Natural killer cell treated with Interleukin-12 subunit alpha and Interleukin-12 subunit beta and Interleukin-15 and Interleukin-18, amount 100 ng/mL, for 72 hours (primary cell): ENCODE measurements around the gene TMEM236. TPM values are rescaled to one million over a fixed set of nuclear protein-coding genes. Genes with fewer than 3 reads are reported as not detected.
A peak's percentile ranks its signal among the peaks of the same experiment; 100 is the strongest.

Experiments
- ATAC-seq, 2 donors: fragments of 150-1000 bp; cut with Tn5 transposase in 1 of 2; sonication (Bioruptor Pico), chemical (Tn5 transposase) in 1 of 2; 2 replicates each; pipeline ENCODE4 v1.10.0; 2021
- DNase-seq: peaks from one replicate; pipeline ENCODE4 v3.0.0; 2022; ENCODE audit warnings: low spot score
- H3K27ac Mint-ChIP-seq, 2 donors: 1 replicate in 1 of 2; 2 replicates in 1 of 2; pipeline ENCODE4 v1.8.0; 2022; ENCODE audit warnings: mixed read lengths in 2 of 2, mild to moderate bottlenecking in 1 of 2, moderate library complexity in 1 of 2
- H3K27me3 Mint-ChIP-seq, 2 donors: 1 replicate in 1 of 2; 2 replicates in 1 of 2; pipeline ENCODE4 v1.8.0; 2022; ENCODE audit warnings: mixed read lengths in 2 of 2
- H3K36me3 Mint-ChIP-seq: one replicate; pipeline ENCODE4 v1.8.0; 2022; ENCODE audit warnings: mixed read lengths
- H3K4me1 Mint-ChIP-seq, 2 donors: 1 replicate in 1 of 2; 2 replicates in 1 of 2; pipeline ENCODE4 v1.8.0; 2022; ENCODE audit warnings: low read depth in 2 of 2, mixed read lengths in 2 of 2, mild to moderate bottlenecking in 1 of 2
- H3K4me3 Mint-ChIP-seq: one replicate; pipeline ENCODE4 v1.8.0; 2022; ENCODE audit warnings: mixed read lengths
- H3K9me3 Mint-ChIP-seq: 2 replicates; pipeline ENCODE4 v1.8.0; 2022; ENCODE audit warnings: mixed read lengths
- total RNA-seq, 2 donors: library from RNA; stranded (reverse); gene quantifications; one replicate each; pipeline ENCODE4 v1.2.3, GENCODE V29; 2022

The TMEM236 gene
- total RNA-seq, 2 donors from 2014 or later = 0.10 to 0.11 TPM

DNA sequence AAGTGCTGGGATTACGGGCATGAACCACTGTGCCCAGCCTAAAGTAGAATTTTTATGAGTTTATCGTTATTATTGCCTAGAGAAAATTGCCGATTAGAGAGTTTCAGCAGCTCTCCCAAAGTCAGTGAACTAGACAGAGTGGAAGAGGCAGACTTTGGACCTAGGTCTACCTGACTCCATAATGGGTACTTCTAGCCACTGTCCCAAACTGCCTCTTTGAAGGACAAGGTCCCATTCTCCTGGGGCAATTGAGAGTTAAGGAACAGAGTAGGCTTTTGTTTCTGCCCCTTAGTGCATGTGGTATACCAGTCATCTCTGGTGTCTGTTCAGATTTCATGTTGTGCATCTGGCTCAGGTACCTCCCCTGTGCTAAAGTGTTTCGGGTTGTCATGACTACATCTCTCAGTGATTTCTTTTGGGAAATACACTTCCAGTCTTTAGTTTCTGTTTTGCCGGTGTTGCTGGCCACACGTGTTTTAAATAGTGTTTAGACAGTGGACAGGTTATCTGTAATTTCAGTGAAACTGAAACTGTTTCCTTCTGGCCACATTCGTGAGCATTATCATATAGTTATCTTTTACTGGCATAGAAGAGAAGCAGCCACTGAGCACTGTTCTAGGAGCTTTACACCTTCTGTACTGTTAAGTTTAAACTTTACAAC, 4.7 kb downstream of the TMEM236 start:
- no peaks in the 10 kb centered on the region for H3K36me3 Mint-ChIP-seq
- no peak for DNase-seq
- H3K27ac Mint-ChIP-seq = no peak overlapping the region
- no peaks in the 10 kb centered on the region for H3K9me3 Mint-ChIP-seq
- peaks cover 7 to 8% of the 10 kb centered on the region in 2 donors for H3K4me1 Mint-ChIP-seq
- peak; percentile 68 to 74 for ATAC-seq
- peak overlapping the region; percentile 14 for H3K4me3 Mint-ChIP-seq
- H3K27me3 Mint-ChIP-seq = no peaks in the 10 kb centered on the region

DNA sequence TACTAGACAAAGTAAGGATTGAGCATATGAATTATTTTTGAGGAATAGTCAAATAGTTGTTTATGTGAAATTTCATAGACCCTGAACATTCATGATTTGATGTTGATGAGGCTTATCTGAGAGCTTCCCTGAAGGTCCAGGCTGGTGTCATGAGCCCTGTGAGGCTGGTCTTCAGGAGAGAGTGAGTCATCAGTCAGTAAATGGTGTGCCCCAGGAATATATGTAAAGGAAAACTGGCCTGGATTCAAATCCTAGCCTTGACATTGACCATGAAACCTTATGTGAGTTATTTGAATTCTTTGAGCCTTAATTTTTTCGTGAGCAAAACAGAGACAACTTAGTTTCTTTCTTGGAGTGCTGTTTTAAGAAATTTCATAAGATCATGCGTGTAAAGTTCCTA, 6.2 kb downstream of the TMEM236 start:
- DNase-seq (no peak), ATAC-seq (no peak)
- peaks cover 7 to 8% of the 10 kb centered on the region in 2 donors for H3K4me1 Mint-ChIP-seq
- no peaks in the 10 kb centered on the region for H3K9me3 Mint-ChIP-seq
- H3K27me3 Mint-ChIP-seq = peaks cover 0 to 1% of the 10 kb centered on the region in 2 donors
- H3K4me3 Mint-ChIP-seq = no peak overlapping the region
- H3K36me3 Mint-ChIP-seq = no peaks in the 10 kb centered on the region
- no peak overlapping the region for H3K27ac Mint-ChIP-seq

DNA sequence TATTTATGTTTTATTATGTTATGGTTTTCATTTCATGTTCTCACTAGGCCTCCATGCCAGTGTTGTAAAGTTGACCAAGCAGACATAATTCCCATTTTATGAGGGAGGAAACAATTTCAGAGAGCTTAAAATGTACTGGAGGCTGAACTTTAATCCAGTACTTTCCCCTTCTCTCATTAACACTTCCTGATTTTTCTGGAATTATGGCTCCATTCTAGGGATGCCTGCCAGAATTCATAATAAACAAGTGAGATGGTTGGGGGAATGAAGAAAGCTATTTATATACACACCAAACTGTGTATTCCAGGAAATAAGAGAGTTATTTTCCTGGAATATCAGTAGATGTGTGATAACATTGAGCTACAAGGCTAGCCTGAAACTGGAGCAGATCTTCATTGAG, 6.9 kb downstream of the TMEM236 start:
- peaks cover 7 to 8% of the 10 kb centered on the region in 2 donors for H3K4me1 Mint-ChIP-seq
- no peaks in the 10 kb centered on the region for H3K36me3 Mint-ChIP-seq
- no peak overlapping the region for H3K27ac Mint-ChIP-seq
- peaks cover 3 to 8% of the 10 kb centered on the region in 2 donors for H3K27me3 Mint-ChIP-seq
- no peak for ATAC-seq
- H3K9me3 Mint-ChIP-seq = no peaks in the 10 kb centered on the region
- no peak for DNase-seq
- no peak overlapping the region for H3K4me3 Mint-ChIP-seq

DNA sequence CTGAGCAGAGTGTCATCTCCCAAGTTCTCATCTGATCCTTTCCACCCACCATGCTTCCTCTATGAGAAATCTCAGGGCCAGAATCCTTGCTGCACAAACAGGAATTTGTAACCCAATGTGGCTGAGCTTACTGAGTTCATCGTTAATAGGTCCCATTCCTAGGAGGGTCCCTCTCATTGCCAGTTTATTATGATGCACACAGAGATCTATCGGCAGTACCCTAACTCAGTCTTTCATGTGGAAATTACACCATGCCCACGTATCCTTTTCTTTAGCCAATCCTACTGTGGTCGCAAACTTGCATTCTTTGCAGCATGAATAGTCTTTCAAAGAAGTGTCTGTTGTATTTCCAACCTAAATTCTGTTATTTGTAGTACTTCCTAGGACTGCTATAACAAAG, 12.1 kb downstream of the TMEM236 start:
- Mint-ChIP-seq H3K27ac (no peak overlapping the region), H3K36me3 (no peaks in the 10 kb centered on the region), H3K4me3 (no peak overlapping the region), H3K27me3 (peaks cover 16 to 29% of the 10 kb centered on the region in 2 donors), H3K4me1 (no peaks in the 10 kb centered on the region), H3K9me3 (no peaks in the 10 kb centered on the region)
- ATAC-seq (no peak), DNase-seq (no peak)

DNA sequence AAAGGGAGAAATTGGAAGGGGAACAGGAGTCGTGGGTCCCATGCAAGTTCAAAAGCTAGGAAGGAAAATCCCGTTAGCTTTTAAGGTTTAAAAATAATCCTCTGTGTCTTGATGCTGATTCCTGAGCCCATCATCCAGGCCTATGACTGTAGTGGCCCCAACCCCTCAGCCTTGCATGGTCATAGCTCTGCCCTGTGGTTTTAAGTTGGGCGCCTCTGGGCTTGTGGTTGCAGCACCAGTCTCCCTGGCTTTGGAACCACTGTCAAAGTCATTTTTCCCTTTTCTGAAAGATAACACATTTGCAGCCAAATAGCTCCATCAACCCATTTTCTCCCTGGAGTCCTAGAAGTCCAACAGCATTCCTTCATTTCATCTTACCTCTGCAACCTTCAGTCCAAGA, 13.6 kb downstream of the TMEM236 start:
- DNase-seq (no peak), ATAC-seq (no peak)
- Mint-ChIP-seq H3K4me1 (no peaks in the 10 kb centered on the region), H3K9me3 (no peaks in the 10 kb centered on the region), H3K4me3 (no peak overlapping the region), H3K27ac (no peak overlapping the region), H3K27me3 (peaks cover 18 to 32% of the 10 kb centered on the region in 2 donors), H3K36me3 (no peaks in the 10 kb centered on the region)

DNA sequence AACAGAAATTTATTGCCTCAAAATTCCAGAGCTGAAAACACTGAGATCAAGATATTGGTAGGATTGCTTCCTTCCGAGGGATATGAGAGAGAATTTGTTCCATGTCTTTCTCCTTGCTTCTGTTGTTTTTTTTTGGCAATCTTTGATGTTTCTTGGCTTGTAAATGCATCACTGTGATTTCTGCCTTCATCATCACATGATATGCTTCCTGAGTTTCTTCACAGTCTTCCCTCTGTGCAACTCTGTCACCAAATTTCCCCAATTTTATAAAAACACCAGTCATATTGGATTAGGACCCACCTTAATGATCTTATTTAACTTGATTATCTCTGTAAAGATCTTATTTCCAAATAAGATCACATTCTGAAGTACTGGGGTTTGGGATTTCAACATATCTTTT, 14.7 kb downstream of the TMEM236 start:
- Mint-ChIP-seq H3K4me3 (no peak overlapping the region), H3K27me3 (peaks cover 22 to 41% of the 10 kb centered on the region in 2 donors), H3K9me3 (no peaks in the 10 kb centered on the region), H3K4me1 (no peaks in the 10 kb centered on the region), H3K36me3 (no peaks in the 10 kb centered on the region), H3K27ac (no peak overlapping the region)
- DNase-seq = no peak
- ATAC-seq = no peak

DNA sequence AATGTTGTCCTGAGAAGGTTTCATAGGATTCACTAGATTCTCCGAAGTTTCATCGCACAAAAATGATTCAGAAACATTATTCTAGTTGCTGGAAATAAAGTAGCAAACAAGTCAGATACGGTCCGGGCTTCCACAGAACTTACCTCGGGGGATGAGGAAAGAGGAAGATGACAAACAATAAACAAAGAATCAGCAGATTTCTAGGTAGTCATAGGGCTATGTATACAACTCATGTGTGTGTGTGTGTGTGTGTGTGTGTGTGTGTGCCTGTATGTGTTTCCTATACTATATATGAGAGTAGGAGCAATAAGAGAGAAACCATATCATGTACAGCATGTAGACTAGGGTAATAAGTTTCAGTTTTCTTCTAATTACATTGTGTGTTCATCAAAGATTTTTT, 16.5 kb downstream of the TMEM236 start:
- Mint-ChIP-seq H3K4me3 (no peak overlapping the region), H3K4me1 (no peaks in the 10 kb centered on the region), H3K27me3 (peaks cover 20 to 42% of the 10 kb centered on the region in 2 donors), H3K27ac (no peak overlapping the region), H3K36me3 (no peaks in the 10 kb centered on the region), H3K9me3 (no peaks in the 10 kb centered on the region)
- DNase-seq = no peak
- no peak for ATAC-seq

DNA sequence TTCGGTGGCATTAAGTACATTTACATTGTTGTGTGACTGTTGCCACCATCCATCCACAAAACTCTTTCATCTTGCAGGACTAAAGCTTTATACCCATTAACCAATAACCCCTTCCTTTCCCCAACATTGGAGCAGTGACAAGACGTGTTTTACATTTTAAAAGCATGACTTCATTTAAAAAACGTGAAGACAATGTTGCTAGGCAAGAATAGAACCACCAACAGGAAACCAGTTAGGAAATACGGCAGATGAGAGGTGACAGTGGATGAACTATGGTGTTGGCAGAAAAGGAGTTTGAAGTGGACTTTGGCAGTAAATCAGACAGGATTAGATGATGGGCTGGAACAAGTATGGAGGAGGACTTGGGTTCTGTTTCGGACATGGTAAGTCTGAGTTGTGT, 17.0 kb downstream of the TMEM236 start:
- H3K27ac Mint-ChIP-seq = no peak overlapping the region
- H3K9me3 Mint-ChIP-seq = no peaks in the 10 kb centered on the region
- H3K4me3 Mint-ChIP-seq = no peak overlapping the region
- H3K36me3 Mint-ChIP-seq = no peaks in the 10 kb centered on the region
- ATAC-seq (no peak), DNase-seq (no peak)
- H3K4me1 Mint-ChIP-seq = no peaks in the 10 kb centered on the region
- peaks cover 19 to 37% of the 10 kb centered on the region in 2 donors for H3K27me3 Mint-ChIP-seq

DNA sequence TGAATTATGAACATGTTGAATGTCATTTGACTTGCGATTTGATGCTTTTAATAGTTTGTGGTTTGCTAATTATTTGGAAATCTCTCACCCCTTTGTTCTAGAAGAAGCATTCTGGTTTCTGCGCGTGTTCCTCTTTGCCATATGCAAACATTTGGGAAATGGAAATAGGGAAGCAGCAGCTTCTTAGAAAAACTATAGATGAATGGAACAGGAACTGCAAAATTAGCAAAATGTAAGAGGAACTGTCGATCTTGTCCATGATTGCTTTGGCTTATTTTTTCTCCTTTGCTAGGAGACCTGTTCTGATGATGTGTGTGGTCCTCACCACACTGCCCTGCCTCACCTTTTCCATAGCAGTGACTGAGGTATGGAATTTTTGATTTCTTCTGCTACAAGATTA, 19.0 kb downstream of the TMEM236 start:
- ATAC-seq = no peak
- Mint-ChIP-seq H3K36me3 (no peaks in the 10 kb centered on the region), H3K9me3 (no peaks in the 10 kb centered on the region), H3K4me3 (no peak overlapping the region), H3K4me1 (no peaks in the 10 kb centered on the region), H3K27ac (no peak overlapping the region), H3K27me3 (peaks cover 16 to 43% of the 10 kb centered on the region in 2 donors)
- DNase-seq = no peak

DNA sequence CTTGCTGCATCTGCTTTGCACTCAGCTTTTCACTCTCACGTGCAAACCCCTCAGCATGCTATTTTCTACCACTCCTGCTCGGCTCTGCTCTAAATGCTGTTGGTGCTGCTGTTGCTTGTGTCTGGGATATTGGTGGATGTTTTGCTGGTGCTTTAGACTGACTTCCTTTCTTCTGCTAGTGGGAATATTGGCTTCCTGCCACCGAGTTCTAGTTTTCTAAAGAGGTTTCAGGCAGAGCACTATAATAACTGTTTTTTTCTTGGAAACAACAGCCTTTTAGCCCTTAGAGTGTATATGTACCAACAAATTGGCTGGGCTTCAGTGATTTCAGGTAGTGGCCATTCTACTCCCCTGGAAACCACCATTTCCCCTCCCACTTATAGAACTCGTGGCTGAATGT, 27.8 kb downstream of the TMEM236 start:
- peaks cover 0 to 5% of the 10 kb centered on the region in 2 donors for H3K4me1 Mint-ChIP-seq
- peaks cover 3 to 11% of the 10 kb centered on the region in 2 donors for H3K27me3 Mint-ChIP-seq
- H3K27ac Mint-ChIP-seq = no peak overlapping the region
- H3K9me3 Mint-ChIP-seq = no peaks in the 10 kb centered on the region
- no peak overlapping the region for H3K4me3 Mint-ChIP-seq
- no peak for DNase-seq
- H3K36me3 Mint-ChIP-seq = no peaks in the 10 kb centered on the region
- no peak for ATAC-seq

DNA sequence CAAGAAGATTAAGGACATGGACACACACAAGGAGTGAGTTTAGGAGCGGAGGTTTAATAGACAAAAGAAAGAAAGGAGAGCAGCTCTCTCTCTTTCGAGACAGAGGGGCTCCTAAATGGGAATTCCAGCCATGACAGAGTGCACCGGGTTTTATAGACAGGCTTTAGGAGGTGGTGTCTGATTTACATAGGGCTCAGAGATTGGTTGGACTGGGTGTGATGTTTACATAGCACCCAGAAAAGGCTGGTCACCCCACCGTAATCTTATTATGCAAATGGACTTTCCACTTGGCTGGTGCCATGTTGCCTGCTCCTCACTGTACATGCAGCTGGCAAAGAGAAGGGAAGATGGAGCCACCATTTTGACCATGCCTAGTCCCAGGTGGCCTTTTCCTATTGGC, 28.7 kb downstream of the TMEM236 start:
- Mint-ChIP-seq H3K4me3 (no peak overlapping the region), H3K36me3 (no peaks in the 10 kb centered on the region), H3K27ac (no peak overlapping the region), H3K4me1 (peaks cover 0 to 5% of the 10 kb centered on the region in 2 donors), H3K9me3 (no peaks in the 10 kb centered on the region), H3K27me3 (peaks cover 3 to 7% of the 10 kb centered on the region in 2 donors)
- no peak for ATAC-seq
- DNase-seq = no peak

DNA sequence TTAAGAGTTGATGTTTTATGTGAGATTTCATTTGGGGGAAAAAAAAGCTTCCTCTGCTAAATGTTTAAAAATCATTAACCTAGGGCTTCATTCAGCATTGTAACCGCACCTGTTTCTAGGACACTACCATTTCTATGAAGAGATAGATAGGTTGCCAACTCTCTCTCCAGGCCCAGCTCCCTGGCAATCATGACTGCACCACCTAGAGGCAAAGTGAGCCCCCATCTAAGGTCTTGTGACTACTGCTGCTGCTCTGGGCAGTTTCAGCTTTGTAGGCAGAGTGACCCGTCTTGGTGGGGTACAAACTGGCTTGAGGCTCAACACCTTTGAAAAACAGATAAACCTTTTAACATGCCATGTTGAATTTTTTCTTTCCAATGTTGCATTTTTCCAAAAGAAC, 29.9 kb downstream of the TMEM236 start:
- ATAC-seq (no peak), DNase-seq (no peak)
- no peak overlapping the region for H3K27ac Mint-ChIP-seq
- peaks cover 0 to 5% of the 10 kb centered on the region in 2 donors for H3K4me1 Mint-ChIP-seq
- peaks cover 3 to 7% of the 10 kb centered on the region in 2 donors for H3K27me3 Mint-ChIP-seq
- no peak overlapping the region for H3K4me3 Mint-ChIP-seq
- H3K36me3 Mint-ChIP-seq = no peaks in the 10 kb centered on the region
- no peaks in the 10 kb centered on the region for H3K9me3 Mint-ChIP-seq

DNA sequence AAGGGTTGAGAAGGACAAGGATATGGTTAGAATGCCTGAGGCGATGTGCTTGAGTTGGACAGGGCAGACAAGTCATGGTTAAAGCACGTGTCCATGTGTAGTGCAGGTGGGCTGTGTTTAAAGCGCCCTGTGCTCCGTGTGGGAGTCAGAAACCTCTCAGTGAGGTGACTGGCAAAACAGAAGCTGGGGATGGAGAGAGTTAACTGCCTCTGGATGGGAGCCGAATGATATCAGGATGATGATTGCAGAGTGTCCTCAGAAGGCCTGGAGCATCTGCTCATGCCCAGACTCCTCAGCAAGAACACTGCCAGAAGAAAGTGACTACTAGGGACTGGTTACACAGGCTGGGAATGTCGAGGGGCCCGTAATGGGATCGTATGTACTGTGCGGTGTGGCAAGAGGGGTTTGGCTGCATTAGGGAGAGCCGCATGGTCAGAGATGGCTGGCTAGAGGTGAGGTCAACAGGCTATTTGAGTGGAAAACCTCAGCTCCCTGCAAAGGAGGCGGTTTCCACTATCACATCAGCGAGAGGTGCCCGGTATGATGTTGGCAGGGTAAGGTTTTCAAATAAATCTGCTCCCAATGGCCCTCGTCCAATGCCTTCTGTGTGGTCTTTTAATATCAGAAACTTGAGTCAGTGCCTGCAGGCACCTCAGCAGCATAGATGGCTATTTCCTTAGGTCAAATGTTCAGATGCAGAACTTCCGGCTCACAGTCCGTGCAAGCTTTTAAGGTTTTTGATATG, 31.1 kb downstream of the TMEM236 start:
- H3K27ac Mint-ChIP-seq = no peak overlapping the region
- H3K4me1 Mint-ChIP-seq = peaks cover 0 to 5% of the 10 kb centered on the region in 2 donors
- peaks cover 3 to 7% of the 10 kb centered on the region in 2 donors for H3K27me3 Mint-ChIP-seq
- no peaks in the 10 kb centered on the region for H3K9me3 Mint-ChIP-seq
- no peaks in the 10 kb centered on the region for H3K36me3 Mint-ChIP-seq
- ATAC-seq (no peak), DNase-seq (no peak)
- H3K4me3 Mint-ChIP-seq = no peak overlapping the region

DNA sequence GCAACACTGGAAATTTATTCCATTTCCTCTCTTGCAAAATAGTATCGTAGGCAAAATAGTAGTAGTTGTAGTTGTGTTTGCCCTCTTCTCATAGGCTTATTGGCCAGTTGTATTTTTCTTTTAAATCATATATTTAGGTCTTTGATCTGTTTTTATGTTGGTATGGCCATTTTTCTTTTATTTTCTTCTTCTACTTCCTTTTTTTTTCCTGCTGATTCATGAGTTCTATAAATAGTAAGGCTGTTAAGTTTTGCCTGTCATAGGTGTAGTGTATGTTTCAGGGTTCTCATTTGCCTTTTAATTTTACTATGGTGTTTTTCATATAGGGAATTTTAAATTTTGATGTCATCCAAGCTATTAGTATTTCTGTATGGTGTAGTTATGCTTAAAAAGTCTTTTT, 31.8 kb downstream of the TMEM236 start:
- H3K27me3 Mint-ChIP-seq = peaks cover 3 to 7% of the 10 kb centered on the region in 2 donors
- H3K9me3 Mint-ChIP-seq = no peaks in the 10 kb centered on the region
- no peak for DNase-seq
- no peak overlapping the region for H3K4me3 Mint-ChIP-seq
- H3K36me3 Mint-ChIP-seq = no peaks in the 10 kb centered on the region
- H3K27ac Mint-ChIP-seq = no peak overlapping the region
- ATAC-seq = no peak
- peaks cover 0 to 5% of the 10 kb centered on the region in 2 donors for H3K4me1 Mint-ChIP-seq
